B cell (primary cell): Measurements from ENCODE around the gene TP63. TPM values are rescaled to one million over a fixed set of nuclear protein-coding genes. Genes with fewer than 3 reads are reported as not detected.

ENCODE experiments used
- ATAC-seq: fragments of 200-7000 bp; cut with Tn5 transposase; one replicate; pipeline ENCODE4 v1.10.0; 2021; ENCODE audit warnings: low read depth, mild to moderate bottlenecking, moderate number of reproducible peaks, moderate library complexity
- CTCF ChIA-PET: fragments of 350-600 bp; sonication (Branson Sonifier 250); formaldehyde crosslinking; loops from one replicate; lab custom pipeline; 2021; ENCODE audit warnings: antibody characterized with exemption, inconsistent platforms; lab: Charles Lee
- POLR2A ChIA-PET: fragments of 350-600 bp; sonication (Branson Sonifier 250); formaldehyde crosslinking; loops from one replicate; lab custom pipeline; 2021; ENCODE audit warnings: antibody characterized with exemption; lab: Charles Lee
- DNase-seq: peaks from one replicate; pipeline ENCODE4 v3.0.0; 2013
- H2AFZ ChIP-seq: 2 replicates; pipeline ENCODE4 v1.6.1; 2012; ENCODE audit warnings: mild to moderate bottlenecking, low read depth, low read length; ENCODE audit not compliant: insufficient read depth, poor library complexity, severe bottlenecking
- H3K27ac ChIP-seq, 2 donors: 1 replicate in 1 of 2; 2 replicates in 1 of 2; pipeline ENCODE4 v1.5.1; 2012 to 2013; ENCODE audit warnings: low read length in 2 of 2, mild to moderate bottlenecking in 2 of 2, moderate library complexity in 1 of 2
- H3K27me3 ChIP-seq, 4 experiments: fragments of 200-600 bp in 1 of 4; sonication (generic) in 1 of 4; replicated peaks in 1 of 4; 1 replicate in 2 of 4; 2 replicates in 2 of 4; pipeline versions ENCODE4 v1.6.1 to v1.7.0; 2013 to 2016; ENCODE audit warnings: low read length in 3 of 4, mild to moderate bottlenecking in 2 of 4, mixed read lengths in 1 of 4, moderate library complexity in 1 of 4; ENCODE audit not compliant: insufficient read depth in 4 of 4, control insufficient read depth in 3 of 4; ENCODE audit errors: control extremely low read depth in 1 of 4
- H3K36me3 ChIP-seq, 2 experiments: replicated peaks in 1 of 2; 1 replicate in 1 of 2; 2 replicates in 1 of 2; pipeline versions ENCODE4 v1.6.1 to v1.7.1; 2013; ENCODE audit warnings: low read length in 1 of 2; ENCODE audit not compliant: insufficient read depth in 2 of 2, control insufficient read depth in 1 of 2; ENCODE audit errors: control extremely low read depth in 1 of 2, extremely low read depth in 1 of 2
- H3K4me1 ChIP-seq, 2 donors: fragments of 200-600 bp in 1 of 2; sonication (generic) in 1 of 2; 1 replicate in 1 of 2; 2 replicates in 1 of 2; pipeline versions ENCODE4 v1.5.1 to v1.6.1; 2013 to 2017; ENCODE audit warnings: low read length in 2 of 2; ENCODE audit not compliant: control insufficient read depth in 2 of 2, insufficient read depth in 2 of 2
- H3K4me2 ChIP-seq: replicated peaks from 2 replicates; pipeline ENCODE3; 2012; ENCODE audit warnings: mild to moderate bottlenecking, low read depth, low read length; ENCODE audit not compliant: poor library complexity, severe bottlenecking
- H3K4me3 ChIP-seq, 5 experiments: fragments of 200-600 bp in 1 of 5; sonication (generic) in 1 of 5; 1 replicate in 3 of 5; 2 replicates in 2 of 5; pipeline versions ENCODE4 v1.5.1 to v1.7.0; 2011 to 2016; ENCODE audit warnings: low read length in 4 of 5, mild to moderate bottlenecking in 4 of 5, low read depth in 2 of 5, control low read depth in 1 of 5, moderate library complexity in 1 of 5; ENCODE audit not compliant: insufficient read depth in 1 of 5; ENCODE audit errors: control extremely low read depth in 1 of 5, extremely low read depth in 1 of 5
- H3K79me2 ChIP-seq: fragments of 200-600 bp; sonication (generic); one replicate; pipeline ENCODE4 v1.6.0; 2016; ENCODE audit warnings: low read length; ENCODE audit not compliant: control insufficient read depth, insufficient read depth
- H3K9ac ChIP-seq: fragments of 200-600 bp; sonication (generic); 2 replicates; pipeline ENCODE4 v1.6.1; 2017; ENCODE audit warnings: mild to moderate bottlenecking, low read length, moderate library complexity
- H3K9me3 ChIP-seq, 3 donors: one replicate each; pipeline versions ENCODE4 v1.6.1 to v1.7.1; 2013; ENCODE audit warnings: low read length in 2 of 3; ENCODE audit not compliant: control insufficient read depth in 2 of 3, insufficient read depth in 1 of 3; ENCODE audit errors: control extremely low read depth in 1 of 3
- H4K20me1 ChIP-seq: 2 replicates; pipeline ENCODE4 v1.6.0; 2012; ENCODE audit warnings: mild to moderate bottlenecking, low read length; ENCODE audit not compliant: insufficient read depth, control insufficient read depth, poor library complexity, severe bottlenecking
- H3K27ac Mint-ChIP-seq: one replicate; pipeline ENCODE4 v1.8.0; 2021; ENCODE audit warnings: mixed read lengths
- H3K27me3 Mint-ChIP-seq: one replicate; pipeline ENCODE4 v1.8.0; 2021; ENCODE audit warnings: mixed read lengths
- H3K4me1 Mint-ChIP-seq: one replicate; pipeline ENCODE4 v1.8.0; 2021; ENCODE audit warnings: mixed read lengths
- H3K4me3 Mint-ChIP-seq: one replicate; pipeline ENCODE4 v1.8.0; 2021; ENCODE audit warnings: mixed read lengths
- H3K9me3 Mint-ChIP-seq: one replicate; pipeline ENCODE4 v1.8.0; 2022; ENCODE audit warnings: mixed read lengths; ENCODE audit not compliant: insufficient read depth
- EZH2 ChIP-seq: IDR thresholded peaks from 2 replicates; pipeline ENCODE4 v1.6.1; 2012; ENCODE audit warnings: borderline replicate concordance, low read depth, mild to moderate bottlenecking, moderate library complexity, low read length; ENCODE audit not compliant: insufficient read depth, poor library complexity, severe bottlenecking
- WGBS: methylation state at CpG from one replicate; pipeline ENCODE4 v1.1.5; 2013; ENCODE audit warnings: missing lambda C conversion rate; ENCODE audit not compliant: insufficient coverage; 5-methylcytosine and 5-hydroxymethylcytosine counted together
- intact Hi-C: fragments of 100-400 bp; cut with micrococcal nuclease; formaldehyde crosslinking; loops from one replicate; pipeline ENCODE4 v1.10.0; 2022
- polyA plus RNA-seq: library from polyadenylated mRNA; depleted of rRNA; stranded (reverse); fragments of >200 nt; gene quantifications from 2 replicates; pipeline ENCODE4 v1.2.3, GENCODE V29; 2012
- total RNA-seq, 2 donors: library from RNA; stranded (reverse); fragments of 120-200 nt in 1 of 2; gene quantifications; 1 replicate in 1 of 2; 2 replicates in 1 of 2; pipeline versions ENCODE4 v1.2.3 to v1.2.4, GENCODE V29; 2013 to 2022
- TF ChIP-seq, protein P1 (sequence below): fragments of 200-600 bp; IDR thresholded peaks from one replicate; pipeline ENCODE4 v1.8.0; 2022; ENCODE audit warnings: antibody characterized with exemption, mild to moderate bottlenecking

The TP63 gene
- total and polyA plus RNA-seq, 2 donors (not counting 1 experiment from before 2014, with no cell fraction given) = 1.2 to 2.0 TPM

DNA sequence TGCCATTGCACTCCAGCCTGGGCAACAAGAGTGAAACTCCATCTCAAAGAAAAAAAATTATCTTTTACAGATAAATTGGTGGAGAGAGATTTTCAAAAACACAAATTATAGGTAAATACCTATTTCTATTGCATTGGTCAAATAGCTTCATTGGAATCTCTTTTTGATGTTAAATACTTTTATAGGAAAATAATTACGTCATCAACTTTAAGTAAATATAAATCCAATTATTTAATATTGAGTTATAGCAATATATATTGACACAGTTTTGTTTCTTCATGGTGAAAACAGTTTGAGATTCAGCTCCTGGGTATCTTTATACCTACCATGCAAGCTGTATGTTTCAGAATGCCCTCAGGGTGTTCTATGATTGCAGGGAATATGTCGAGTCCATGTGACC, 172.1 kb downstream of the TP63 start:
- H3K4me2 ChIP-seq = no peak overlapping the region
- H3K27me3 ChIP-seq = no peaks in the 10 kb centered on the region
- H3K27ac ChIP-seq = no peak overlapping the region
- no peaks in the 10 kb centered on the region for H3K79me2 ChIP-seq
- H2AFZ ChIP-seq = no peak overlapping the region
- no peaks in the 10 kb centered on the region for H3K36me3 ChIP-seq
- no peaks in the 10 kb centered on the region for H4K20me1 ChIP-seq
- Mint-ChIP-seq H3K4me3 (no peak overlapping the region), H3K4me1 (no peaks in the 10 kb centered on the region), H3K27ac (no peak overlapping the region), H3K27me3 (no peaks in the 10 kb centered on the region), H3K9me3 (no peaks in the 10 kb centered on the region)
- H3K4me3 ChIP-seq = no peak overlapping the region
- H3K9ac ChIP-seq = no peak overlapping the region
- intact Hi-C loops = no loop called here
- H3K9me3 ChIP-seq = no peaks in the 10 kb centered on the region
- ATAC-seq (no peak), DNase-seq (no peak)
- ChIA-PET POLR2A (no interaction called here), CTCF (interaction anchor here (0.6 kb wide), 1 partner anchor 841 kb away, joined by 3 read pairs; no protein-coding TSS in a partner anchor)
- WGBS = no CpG with 5 or more reads among the region's 2 CpGs
- TF ChIP-seq, protein P1, sequence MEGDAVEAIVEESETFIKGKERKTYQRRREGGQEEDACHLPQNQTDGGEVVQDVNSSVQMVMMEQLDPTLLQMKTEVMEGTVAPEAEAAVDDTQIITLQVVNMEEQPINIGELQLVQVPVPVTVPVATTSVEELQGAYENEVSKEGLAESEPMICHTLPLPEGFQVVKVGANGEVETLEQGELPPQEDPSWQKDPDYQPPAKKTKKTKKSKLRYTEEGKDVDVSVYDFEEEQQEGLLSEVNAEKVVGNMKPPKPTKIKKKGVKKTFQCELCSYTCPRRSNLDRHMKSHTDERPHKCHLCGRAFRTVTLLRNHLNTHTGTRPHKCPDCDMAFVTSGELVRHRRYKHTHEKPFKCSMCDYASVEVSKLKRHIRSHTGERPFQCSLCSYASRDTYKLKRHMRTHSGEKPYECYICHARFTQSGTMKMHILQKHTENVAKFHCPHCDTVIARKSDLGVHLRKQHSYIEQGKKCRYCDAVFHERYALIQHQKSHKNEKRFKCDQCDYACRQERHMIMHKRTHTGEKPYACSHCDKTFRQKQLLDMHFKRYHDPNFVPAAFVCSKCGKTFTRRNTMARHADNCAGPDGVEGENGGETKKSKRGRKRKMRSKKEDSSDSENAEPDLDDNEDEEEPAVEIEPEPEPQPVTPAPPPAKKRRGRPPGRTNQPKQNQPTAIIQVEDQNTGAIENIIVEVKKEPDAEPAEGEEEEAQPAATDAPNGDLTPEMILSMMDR = no peak
- TF ChIP-seq EZH2 = no peak
- no peaks in the 10 kb centered on the region for H3K4me1 ChIP-seq

DNA sequence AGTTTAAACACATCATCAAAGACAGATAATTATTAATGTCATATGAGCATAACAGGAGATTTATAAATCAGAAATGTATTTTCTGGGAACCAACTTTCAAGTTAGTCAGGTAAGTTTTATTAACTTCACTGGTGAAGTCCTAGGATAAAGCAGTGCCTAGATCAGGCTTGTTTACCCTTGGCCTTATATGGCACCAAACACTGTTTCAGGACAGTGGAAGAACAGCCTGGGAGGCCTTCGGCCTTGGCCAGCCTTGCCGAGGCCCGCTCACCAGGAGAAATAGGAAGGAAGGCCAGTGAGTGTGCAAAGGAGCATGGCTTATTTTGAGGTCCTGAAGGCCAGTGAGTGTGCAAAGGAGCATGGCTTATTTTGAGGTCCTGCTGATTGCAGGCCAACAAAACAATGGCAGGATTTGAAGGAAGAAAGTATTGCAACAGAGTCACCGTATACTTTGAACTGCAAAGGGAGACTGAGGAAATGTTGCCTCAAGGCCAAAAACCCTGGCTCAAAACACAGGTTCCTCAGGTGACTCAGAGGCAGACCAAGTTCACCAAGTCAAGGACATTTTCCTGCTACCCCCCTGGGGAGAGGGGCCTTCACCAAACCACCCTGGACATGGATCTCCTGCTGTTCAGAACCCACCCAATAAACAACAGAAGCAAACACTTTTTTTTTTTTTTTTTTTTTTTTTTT, 174.3 kb downstream of the TP63 start:
- ATAC-seq (no peak), DNase-seq (no peak)
- no peaks in the 10 kb centered on the region for H3K9me3 Mint-ChIP-seq
- no peaks in the 10 kb centered on the region for H3K4me1 ChIP-seq
- no peaks in the 10 kb centered on the region for H3K9me3 ChIP-seq
- 100% methylated on average over 2 of the region's 4 CpGs for WGBS
- H3K79me2 ChIP-seq = no peaks in the 10 kb centered on the region
- H4K20me1 ChIP-seq = no peaks in the 10 kb centered on the region
- H3K4me1 Mint-ChIP-seq = no peaks in the 10 kb centered on the region
- TF ChIP-seq EZH2 = no peak
- TF ChIP-seq, protein P1 = no peak
- no peaks in the 10 kb centered on the region for H3K36me3 ChIP-seq
- no peak overlapping the region for H3K4me3 ChIP-seq
- H3K27ac Mint-ChIP-seq = no peak overlapping the region
- intact Hi-C loops = no loop called here
- no peak overlapping the region for H3K4me3 Mint-ChIP-seq
- H2AFZ ChIP-seq = no peak overlapping the region
- ChIA-PET POLR2A (no interaction called here), CTCF (no interaction called here)
- no peak overlapping the region for H3K9ac ChIP-seq
- H3K27me3 ChIP-seq = no peaks in the 10 kb centered on the region
- H3K27ac ChIP-seq = no peak overlapping the region
- H3K4me2 ChIP-seq = no peak overlapping the region
- no peaks in the 10 kb centered on the region for H3K27me3 Mint-ChIP-seq
